NCI-H524 (cell line): Measurements from ENCODE around the gene ZFHX3.

Source experiments
- DNase-seq, 2 experiments: peaks; one replicate each; lab custom pipeline; 2025; lab: John Stamatoyannopoulos, UW

The ZFHX3 gene

DNA sequence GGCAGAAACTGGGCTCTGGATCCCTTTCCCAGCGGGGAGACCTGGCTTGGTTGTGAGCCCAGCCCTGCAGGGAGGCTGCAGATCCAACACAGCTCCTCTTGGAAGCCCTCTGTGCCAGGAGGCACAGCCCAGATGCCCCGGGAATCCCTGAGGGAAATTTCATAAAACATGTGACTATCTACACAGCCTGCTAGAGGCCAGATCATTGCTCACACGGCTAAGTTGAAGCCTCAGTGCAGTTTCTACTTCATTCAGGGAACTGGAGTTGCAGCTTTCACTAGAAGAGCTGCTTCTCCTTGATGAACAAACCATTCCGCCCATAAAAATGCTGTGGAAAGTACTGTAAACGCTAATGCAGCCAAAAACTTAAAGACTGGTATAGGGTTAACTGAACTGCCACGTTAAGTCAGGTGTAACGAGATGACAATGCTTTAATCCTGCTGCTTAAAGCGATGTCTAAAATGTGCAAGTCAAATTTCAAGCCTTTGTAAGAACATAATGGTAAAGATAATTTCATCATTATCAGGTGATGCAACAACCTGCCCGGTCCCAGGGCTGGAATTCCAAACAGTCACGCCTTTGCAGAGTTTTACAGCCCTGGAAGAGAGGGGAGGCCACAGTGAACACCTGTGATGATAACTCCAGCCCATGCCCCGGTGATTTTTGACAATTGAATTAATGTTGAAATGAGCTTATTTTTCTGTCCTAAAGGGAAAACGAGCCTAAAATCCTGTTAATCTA is 172.5 kb downstream of the ZFHX3 start:
- DNase-seq, result peak; percentile 20 to 74

DNA sequence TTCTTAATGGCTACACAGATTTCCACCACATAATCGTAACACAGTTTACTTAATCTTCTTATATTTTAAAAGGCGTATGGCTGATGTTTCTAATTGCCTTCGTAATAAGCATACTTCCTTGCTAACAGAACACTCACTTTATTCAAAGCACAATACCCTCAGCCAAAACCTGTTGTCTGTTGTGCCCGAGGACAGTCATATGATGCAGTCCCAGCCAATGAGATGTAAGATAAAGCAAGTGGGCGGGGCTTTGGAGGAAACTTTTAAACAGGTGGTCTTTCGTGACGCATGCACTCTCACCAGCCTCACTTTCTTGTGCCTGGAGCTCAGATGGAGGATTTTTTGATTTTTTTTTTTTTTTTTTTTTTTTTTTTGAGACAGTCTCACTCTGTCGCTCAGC is 174.1 kb downstream of the ZFHX3 start:
- no peak for DNase-seq

DNA sequence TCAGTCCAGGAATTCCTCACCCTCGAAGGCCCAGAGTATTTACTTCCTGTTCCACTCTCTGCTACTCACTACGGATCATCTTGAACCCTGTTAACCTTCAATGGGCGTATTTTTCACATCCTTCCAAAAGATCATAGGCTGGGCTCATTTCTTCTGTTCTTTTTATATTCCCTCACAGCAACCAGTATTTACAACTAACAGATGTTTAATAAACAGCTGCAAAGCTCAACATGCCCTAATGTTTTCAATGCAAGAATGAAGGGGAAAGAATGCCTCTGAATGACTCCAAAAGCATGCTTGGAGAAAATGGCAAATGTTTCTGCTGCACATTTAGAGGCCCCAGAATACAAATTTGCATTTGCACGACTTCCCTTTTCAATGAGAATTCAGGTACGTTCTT is 174.9 kb downstream of the ZFHX3 start:
- DNase-seq, result no peak

DNA sequence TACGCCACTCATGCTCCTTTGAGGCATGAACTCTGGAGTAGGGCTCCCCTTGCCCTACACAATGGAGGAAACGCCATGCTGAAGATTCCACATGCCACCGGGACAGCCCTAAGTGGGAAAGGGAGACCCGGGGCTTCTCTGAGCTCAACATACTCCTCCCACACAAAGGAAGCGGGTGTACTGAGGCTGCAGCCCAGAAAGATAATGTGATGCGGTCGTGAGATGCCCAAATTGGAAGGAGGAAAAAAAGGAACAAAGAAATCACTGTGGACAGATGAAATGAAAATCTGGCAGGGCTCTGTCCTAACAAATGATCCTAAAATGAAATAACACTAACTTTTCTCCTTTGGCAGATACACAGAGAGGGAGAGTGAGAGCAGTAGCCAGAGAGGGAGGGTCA is 182.1 kb downstream of the ZFHX3 start:
- no peak for DNase-seq

DNA sequence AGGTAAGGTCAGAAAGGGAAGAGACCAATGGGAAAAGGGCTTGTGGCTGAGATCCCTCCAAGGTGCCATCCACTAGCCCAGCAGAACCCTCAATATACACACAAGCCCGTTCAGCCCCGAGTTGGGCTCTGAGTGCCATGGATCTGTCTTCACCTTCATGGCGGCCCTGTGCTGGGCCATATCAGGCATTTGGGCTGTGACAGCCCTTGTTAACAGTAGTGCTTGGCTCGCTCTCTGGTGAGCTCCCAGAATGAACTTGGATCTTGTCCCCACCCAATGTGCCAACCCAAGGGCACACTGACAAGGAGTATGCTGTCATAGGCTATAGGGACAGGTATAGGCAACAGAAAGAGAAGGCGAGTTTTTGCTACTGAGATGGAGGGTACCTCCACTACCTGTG is 182.7 kb downstream of the ZFHX3 start:
- DNase-seq, result no peak

DNA sequence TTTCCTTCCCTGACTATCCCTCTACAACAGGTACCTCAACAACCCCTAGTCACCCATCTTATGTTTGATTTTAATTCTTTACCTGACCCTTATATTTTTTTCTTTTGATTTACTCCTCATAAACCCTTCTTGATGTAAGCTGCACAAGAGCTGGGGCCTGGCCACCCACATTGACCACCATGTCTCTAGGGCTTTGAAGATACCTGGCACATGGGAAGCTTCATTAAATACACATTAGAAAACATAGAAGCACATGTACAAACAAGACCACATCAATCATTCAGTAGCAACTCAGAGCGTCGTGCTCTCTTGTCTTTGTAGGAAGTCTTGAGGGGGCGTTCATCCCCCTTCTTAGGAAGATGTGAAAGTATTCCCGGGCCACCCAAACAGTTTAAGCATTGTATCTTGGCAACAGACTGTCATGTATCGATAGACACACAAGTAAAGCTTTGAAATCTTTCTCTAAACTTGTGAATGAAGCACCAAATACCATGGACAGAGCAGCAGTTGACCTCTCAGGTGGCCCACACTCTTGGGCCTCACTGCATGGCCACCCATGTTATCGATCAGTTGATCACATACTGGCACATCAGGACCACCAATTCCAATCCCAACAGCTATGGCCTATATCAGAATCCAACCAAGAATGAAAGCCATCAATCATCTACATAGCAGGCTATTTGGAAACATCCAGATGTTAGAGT is 183.6 kb downstream of the ZFHX3 start:
- DNase-seq, result no peak

DNA sequence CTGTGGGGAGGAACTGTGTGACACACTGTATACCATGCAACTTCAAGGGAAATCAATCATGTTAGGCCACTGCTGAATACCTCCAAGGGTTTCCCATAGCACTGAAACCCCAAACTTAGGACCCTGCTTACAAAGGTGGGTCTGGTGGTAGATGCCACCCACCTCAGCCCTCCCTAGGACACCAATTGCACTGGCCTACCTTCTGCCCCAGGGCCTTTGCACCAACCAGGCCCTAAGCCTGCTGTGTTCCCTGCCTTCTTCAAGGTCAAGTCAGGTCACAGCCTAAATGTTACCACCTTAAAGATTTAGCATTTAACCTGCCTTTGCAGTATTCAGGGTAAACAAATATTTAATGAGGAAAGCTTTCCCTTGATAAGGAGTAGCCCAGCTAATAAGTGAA is 185.8 kb downstream of the ZFHX3 start:
- no peak for DNase-seq

DNA sequence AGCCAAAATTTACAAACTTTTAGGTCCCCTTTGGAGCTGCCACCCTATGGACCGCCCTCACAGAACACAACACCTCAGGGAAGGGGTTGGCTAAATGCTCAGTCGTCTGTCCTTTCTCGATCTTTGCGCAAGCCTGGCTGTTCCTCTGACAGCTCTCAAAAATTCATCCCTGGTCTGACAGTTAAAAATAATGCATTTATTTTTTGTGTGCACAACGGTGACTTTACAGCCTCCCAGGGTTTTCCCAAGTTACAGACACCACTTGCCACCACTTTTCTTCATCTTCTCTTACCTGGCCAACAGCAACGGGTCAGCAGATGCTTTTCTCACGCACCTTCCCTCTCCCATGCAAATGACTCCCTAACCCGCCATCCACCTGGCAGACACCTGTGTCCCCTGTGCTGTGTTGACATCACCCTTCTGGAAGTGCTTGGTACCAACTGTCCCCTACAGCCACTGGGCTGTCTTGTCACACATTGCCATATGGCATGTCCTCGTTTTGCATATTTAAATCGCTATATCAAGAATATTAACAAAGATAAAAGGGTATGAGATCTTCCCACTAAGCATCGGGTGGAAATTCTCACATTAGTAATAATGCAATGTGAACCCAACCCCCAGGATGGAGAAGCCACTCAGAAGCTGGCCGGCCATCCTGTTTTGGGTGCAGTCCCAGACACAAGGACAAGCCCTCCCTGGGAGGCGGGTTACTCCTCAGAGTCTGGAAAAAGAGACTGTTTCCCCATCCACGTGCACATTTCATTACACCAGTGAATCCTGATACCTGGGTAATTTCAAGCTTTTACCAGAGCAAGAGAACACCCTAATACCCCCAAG is 187.0 kb downstream of the ZFHX3 start:
- peak; percentile 42 to 75 for DNase-seq

DNA sequence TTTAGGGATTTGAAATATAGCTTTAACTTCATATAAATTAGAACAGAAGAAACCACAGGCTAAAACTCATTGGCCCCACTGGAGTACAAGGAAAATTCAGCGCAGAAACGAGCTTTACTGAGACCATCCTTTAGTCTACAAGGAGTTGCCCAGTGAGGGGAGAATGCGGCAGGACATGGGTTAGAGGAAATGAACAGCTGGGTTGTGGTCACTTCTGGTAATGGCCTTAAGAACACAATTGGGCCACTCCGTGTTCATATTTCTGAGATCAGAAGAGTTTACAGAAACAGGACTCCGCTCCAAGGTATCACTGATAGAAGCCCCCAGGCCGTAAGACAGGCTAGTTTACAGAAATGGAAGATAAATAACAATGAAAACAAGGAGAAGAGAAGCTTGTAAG is 188.3 kb downstream of the ZFHX3 start:
- DNase-seq, result no peak

DNA sequence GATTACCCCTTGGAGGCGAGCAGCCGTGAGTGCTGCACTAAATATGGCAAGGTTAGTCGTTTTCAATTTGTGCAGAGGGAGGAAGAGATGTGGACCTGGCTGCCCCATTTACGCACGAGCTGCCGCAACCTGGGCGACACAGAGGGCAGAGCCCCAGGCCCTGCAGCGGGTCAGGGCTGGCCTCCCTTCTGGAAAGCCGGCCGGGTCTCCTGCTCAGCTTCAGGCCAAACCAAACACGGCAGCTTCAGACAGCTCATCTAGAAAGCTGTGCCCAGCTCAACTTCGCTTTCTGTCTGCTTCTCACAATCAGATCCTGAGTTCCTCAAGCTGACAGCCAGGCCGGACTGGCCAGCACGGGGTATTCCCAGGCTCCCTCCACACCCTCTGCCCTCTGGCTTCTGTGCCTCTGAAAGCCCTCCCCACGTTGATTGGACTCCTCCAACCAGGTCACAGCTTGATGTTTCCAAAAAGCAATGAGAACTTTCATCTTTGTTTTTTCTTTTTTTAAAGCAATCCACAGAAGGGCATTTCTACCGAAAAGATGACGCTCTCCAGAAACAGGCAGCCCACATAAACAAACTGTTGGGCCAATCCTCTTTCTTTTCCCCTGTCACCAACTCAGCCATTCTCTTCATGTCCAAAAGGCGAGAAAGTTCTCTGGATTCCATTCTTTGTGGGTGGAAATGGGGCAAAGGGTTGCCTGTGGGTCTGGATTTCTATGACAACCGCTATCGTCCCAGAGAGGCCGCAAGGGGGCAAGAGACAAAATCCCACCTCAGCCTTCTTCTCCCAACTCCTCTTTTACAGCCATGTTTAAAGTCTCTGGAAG is 189.0 kb downstream of the ZFHX3 start:
- DNase-seq, result no peak

DNA sequence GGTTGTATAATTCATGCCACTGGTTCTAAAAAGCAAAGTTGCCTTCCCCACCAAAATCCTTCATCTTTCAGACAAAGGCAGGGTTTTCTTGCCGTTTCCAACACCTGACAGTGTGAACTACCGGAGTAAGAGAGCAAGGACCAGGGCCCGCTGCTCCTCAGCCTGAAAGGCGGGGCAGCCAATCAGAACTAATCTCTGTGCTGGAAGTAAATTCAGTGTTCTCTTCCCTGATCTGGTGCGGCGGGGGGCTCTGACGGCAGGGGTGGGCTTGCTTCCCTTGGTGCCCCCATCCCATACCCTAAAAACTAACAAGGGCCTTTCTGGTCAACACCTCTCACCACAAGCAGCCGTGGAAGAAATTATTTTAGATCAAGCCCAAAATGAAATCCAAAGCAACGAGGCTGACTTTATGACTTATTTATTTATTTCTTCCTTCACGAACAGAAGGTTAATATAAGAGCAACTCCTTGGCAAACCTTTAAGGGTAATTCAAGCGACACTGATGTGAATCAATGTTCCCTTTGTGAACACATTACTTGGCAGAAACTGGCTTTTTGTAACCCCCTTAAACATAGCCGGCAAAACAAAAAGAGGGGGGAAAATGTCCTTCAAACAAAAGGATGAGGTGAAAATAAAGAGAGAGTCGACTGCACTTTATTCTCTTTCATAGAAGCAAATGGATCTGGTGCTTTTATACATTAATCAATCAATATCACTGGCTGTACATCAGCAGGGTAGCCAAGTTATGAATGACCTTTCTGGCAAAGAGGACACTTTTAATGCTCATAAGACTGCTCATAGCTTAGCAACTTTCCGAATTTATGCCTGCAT is 189.9 kb downstream of the ZFHX3 start:
- DNase-seq, result no peak

DNA sequence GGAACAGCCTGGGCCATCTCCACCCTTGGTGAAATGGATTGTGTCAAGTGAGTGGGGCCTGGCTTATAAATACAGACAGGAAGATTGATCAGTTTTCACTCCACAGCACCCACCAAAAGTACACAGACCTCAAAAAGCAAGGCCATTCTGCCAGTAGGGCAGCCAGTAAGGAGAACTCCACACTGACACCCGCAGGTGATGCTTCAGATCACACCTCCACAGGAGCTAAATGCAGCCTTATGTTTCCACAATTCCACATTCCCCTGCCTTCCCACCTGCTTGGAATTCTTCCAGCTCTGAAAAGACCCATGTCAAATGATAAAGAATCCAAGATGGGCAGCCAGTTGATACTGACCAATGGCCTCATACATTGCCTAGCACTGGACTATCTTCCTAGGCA is 191.1 kb downstream of the ZFHX3 start:
- DNase-seq, result peak in 1 of 2 experiments; percentile 47

DNA sequence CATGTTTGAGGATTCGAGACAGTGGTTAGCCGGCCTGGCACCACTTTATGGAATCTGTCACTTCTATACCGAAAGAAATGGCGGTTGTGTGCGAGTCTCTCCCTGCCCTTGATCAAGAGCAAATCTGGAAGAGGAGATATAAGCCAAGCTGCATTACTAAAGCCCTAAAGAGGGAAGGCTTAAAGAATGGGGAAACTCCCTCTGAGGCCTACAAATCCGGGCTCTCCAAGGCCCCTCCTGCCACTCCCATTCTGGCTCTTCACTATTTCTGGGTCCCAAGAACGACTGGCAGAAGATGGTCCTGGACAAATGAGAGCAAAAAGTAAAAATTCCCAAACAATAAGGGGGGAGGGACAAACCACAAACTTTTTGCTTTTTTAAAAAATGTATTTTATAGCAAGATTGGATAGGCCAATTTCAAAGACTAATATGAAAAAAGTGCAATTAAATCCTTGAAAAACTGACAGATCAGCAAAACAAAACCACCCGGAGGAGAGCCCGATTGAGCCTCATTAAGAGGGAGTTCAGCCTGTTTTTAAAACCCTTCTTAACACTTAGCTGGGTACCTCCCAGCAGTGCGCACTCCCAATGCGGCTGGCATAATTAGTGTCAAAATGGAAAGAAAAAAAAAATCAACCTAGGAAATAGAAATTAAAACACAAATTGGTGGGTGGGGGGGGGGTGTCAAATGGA is 193.5 kb downstream of the ZFHX3 start:
- DNase-seq, result peak in 1 of 2 experiments; percentile 49

DNA sequence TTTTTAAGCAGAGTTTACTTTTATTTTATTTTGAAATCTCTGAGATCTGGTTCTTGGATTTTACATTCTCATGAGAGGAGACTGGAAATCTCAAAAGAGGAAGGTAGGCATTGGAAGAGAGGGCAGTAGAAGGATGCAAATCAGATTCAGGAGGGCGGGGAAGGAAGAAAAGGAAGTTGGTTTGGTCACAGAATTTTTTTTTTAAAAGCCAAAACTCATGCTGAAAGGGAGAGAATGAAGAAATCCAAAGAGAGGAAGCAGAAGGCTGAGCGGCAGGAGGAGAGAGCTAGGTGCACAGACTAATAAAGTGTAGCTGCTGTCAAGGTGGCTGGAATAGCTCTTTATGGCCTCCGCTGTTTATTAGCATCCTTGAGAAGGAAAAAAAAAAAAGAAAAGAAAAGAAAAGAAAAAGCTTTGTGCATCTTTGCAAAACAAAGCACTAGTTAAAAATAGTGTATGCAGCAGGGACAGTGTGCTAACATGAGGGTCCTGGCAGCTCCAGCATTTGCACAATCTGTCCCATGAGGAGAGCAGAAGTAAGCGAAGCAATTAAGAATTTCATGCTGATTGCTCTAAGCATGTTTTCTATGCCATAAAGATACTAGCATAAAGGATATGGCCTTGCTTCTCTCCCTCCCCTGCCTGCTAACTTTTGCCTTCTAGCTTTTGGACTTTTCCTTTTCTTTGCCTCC is 194.2 kb downstream of the ZFHX3 start:
- no peak for DNase-seq

DNA sequence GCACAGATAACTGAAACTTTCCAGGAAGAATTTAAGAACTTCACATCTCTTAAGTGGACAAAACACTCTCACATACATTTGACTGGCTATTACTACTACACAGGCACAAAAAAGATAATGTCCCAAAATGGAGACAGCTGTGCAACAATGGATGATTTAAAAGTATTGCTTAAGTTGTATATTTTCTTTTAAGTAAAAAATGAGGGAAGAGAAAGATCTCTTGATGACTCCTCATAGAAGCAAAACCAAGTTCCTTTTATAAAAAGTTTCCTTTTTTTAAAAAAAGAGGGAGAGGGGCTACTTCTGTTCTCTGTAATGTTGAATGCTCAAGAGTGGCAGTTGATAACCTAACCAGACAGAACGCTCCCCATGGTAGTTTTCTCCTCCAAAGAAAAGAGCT is 195.5 kb downstream of the ZFHX3 start:
- DNase-seq, result no peak

DNA sequence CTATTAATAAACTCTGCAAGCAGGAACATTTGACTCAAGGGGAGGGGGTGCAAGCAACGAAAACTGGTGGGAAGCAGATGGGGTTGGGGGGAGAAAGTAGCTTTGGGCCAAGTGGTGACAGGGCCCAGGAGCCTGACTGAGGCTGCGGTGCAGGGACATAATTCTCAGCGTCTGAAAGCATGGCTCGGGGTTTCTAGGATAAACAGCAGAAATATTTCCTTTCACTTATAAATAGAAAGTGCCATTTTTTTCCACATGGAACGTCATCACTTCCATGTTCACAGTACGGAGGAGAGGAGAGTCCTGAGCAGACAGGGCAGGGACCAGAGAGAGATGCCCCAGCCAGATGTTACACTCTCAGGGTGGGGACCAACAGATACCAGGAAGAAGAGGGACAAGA is 197.1 kb downstream of the ZFHX3 start:
- DNase-seq, result no peak

DNA sequence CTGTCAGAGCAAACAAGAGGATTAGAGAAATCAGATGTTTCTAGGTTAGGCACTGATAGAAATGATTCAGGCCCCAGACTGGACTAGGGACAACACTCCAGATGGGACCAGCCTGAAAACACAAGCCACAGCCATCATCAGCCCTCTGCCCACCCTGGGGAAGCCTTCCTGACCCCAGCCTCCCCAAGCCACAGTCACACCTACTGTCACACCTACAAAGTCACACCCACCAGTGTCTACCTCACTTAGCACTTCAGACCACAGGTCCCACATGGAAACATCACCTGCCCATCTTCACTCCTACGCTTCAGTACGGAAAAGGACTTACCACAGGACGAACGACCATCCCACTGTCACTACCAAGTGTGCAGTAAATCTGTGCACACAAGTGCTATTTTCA is 197.9 kb downstream of the ZFHX3 start:
- DNase-seq, result no peak

DNA sequence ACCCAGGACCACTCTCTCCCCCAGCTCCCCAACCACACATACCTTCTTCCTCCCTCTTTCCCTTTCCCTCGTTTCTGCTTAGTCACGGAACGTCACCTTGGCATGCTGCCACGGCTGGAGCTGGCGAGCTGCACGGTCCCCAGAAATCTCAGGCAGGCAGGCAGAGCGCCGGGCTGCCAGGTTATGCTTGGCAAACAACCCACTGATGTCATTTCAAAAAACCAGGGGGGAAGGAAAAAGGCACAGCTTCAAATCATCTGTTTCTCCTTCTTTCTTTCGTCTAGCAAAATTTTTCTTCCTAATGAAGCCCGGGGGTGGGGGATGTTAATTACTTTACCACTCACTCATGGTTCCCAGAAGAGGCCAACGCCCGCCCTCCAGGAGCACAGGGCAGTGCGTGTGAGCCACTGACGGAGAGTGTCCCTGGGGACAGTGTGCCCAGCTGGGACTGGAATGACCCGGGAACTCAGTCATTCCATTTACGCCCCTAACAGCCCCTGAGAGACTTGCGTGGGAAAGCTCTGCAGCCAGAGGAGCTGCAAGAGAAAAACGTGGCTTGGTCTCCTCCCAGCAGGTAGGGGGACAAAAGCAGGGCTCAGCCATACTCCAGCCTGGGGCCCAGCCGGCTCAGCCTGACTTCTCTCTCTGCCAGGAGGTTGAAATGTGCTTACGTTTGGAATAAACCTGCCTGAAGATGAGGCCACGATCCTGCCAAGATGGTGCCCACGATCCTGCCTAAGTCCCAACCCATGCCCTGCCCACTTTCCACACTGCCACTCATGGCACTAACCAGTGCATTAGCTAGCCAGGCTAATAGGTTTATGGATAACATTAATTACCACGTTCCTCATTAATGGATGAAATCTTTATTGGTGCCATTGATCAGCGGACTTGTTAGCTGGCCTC is 198.9 kb downstream of the ZFHX3 start:
- DNase-seq, result peak; percentile 76 to 78

DNA sequence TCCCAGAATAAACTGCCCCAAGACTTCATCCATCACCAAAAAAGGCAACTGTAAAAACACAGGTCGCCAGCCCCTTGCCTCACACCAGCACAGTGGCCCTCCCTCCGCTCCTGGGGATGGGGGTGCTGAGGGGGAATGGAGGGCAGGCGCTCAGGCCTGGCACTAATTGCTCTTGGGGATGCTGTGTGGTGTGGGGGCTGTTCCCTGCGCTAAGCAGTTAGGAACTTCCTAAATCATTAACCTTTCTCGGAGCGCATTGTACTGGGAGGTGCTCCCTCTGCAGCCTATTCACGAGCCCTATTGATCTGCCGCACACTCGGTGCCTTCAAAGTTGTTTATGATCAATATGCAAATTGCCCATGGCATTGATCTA is 199.9 kb downstream of the ZFHX3 start:
- DNase-seq, result no peak
